ENCODE results near the gene SARNP.
A peak's percentile ranks its signal among the peaks of the same experiment; 100 is the strongest.

SARNP gene

GRCh38 chr12:55707841-55708694, 109.5 kb downstream of the SARNP start, which contains the start of gene ITGA7:
ITGA7 (minus strand) TSS chr12:55707904; CDS start chr12:55707682, 222 bp downstream.
- peak in 1 of 2 donors; percentile 44 for DNase-seq (ENCODE audit: low read depth in 2 of 2)

Measured in stimulated activated CD8-positive, alpha-beta memory T cell treated with anti-CD3 and anti-CD28 coated beads, Interleukin-2, amount 100 ng/mL, for 1 hour (primary cell).